Brain microvascular endothelial cell (primary cell): Measurements from ENCODE around the gene C20orf144.

Source experiments
- DNase-seq: peaks from one replicate; pipeline ENCODE4 v3.0.0-alpha.2; 2020
- H3K27ac ChIP-seq: fragments of 250-450 bp; sonication (Bioruptor Pico); 2 replicates; pipeline ENCODE4 v1.5.1; 2020; ENCODE audit warnings: mild to moderate bottlenecking, moderate library complexity
- H3K27me3 ChIP-seq: fragments of 250-450 bp; sonication (Bioruptor Pico); replicated peaks from 2 replicates; pipeline ENCODE4 v1.5.1; 2020; ENCODE audit warnings: mild to moderate bottlenecking
- H3K36me3 ChIP-seq: fragments of 250-450 bp; sonication (Bioruptor Pico); replicated peaks from 2 replicates; pipeline ENCODE4 v1.5.1; 2020; ENCODE audit warnings: mild to moderate bottlenecking
- H3K4me3 ChIP-seq: 2 replicates; pipeline ENCODE4 v1.5.1; 2011; ENCODE audit warnings: low read depth, mild to moderate bottlenecking, control low read depth, low read length, moderate library complexity
- CTCF ChIP-seq: IDR thresholded peaks from 2 replicates; pipeline ENCODE4 v1.5.1; 2011; ENCODE audit warnings: low read depth, mild to moderate bottlenecking, moderate library complexity, low read length, control low read depth, inconsistent platforms; ENCODE audit errors: missing control alignments
- in situ Hi-C: cut with HindIII; loops from 2 replicates; pipeline ENCODE4 v1.10.0; 2017; ENCODE audit warnings: low sequenced_read_pairs, low pct_ligation_motif_present

C20orf144 gene

GRCh38 chr20:33676121-33676520 lies 14.0 kb downstream of the C20orf144 start:
- H3K4me3 ChIP-seq, result no peak overlapping the region
- no peak for DNase-seq
- no peaks in the 10 kb centered on the region for H3K27me3 ChIP-seq
- H3K27ac ChIP-seq, result no peak overlapping the region
- no peak for TF ChIP-seq CTCF
- in situ Hi-C loops, result no loop called here
- H3K36me3 ChIP-seq, result no peaks in the 10 kb centered on the region

GRCh38 chr20:33676652-33677645 lies 14.8 kb downstream of the C20orf144 start:
- no peak for TF ChIP-seq CTCF
- Histone ChIP-seq H3K27me3 (no peaks in the 10 kb centered on the region), H3K4me3 (no peak overlapping the region), H3K36me3 (no peaks in the 10 kb centered on the region), H3K27ac (no peak overlapping the region)
- in situ Hi-C loops, result no loop called here
- DNase-seq, result no peak

- Histone ChIP-seq H3K36me3 (no peaks in the 10 kb centered on the region), H3K4me3 (no peak overlapping the region), H3K27ac (no peak overlapping the region), H3K27me3 (no peaks in the 10 kb centered on the region)
- TF ChIP-seq CTCF, result no peak
- in situ Hi-C loops, result no loop called here
- DNase-seq, result no peak
Observed at GRCh38 chr20:33677991-33678702, 16.0 kb downstream of the C20orf144 start.

GRCh38 chr20:33679758-33680485 lies 17.8 kb downstream of the C20orf144 start:
- in situ Hi-C loops, result no loop called here
- no peak overlapping the region for H3K4me3 ChIP-seq
- no peaks in the 10 kb centered on the region for H3K27me3 ChIP-seq
- no peak for TF ChIP-seq CTCF
- DNase-seq, result no peak
- H3K36me3 ChIP-seq, result no peaks in the 10 kb centered on the region
- no peak overlapping the region for H3K27ac ChIP-seq

GRCh38 chr20:33680686-33681085 lies 18.6 kb downstream of the C20orf144 start:
- no peaks in the 10 kb centered on the region for H3K27me3 ChIP-seq
- TF ChIP-seq CTCF, result no peak
- no peak overlapping the region for H3K4me3 ChIP-seq
- no peaks in the 10 kb centered on the region for H3K36me3 ChIP-seq
- DNase-seq, result no peak
- H3K27ac ChIP-seq, result no peak overlapping the region
- in situ Hi-C loops, result no loop called here
